Activated naive CD4-positive, alpha-beta T cell treated with anti-CD3 and anti-CD28 coated beads, Interleukin-2, amount 50 U/mL, for 72 hours (primary cell): ENCODE results near the gene TRMT61B. TPM values are rescaled to one million over a fixed set of nuclear protein-coding genes. Genes with fewer than 3 reads are reported as not detected.

Experiments used
- ATAC-seq, 2 donors: fragments of 150-1000 bp; cut with Tn5 transposase; 2 replicates each; pipeline ENCODE4 v1.10.0; 2021; ENCODE audit warnings: mild to moderate bottlenecking in 2 of 2, moderate library complexity in 2 of 2
- DNase-seq, 2 donors: peaks; one replicate each; pipeline ENCODE4 v3.0.0; 2021 to 2022; ENCODE audit warnings: low spot score in 2 of 2
- H3K27ac Mint-ChIP-seq, 2 donors: one replicate each; pipeline ENCODE4 v1.8.0; 2022; ENCODE audit warnings: mild to moderate bottlenecking in 2 of 2, mixed read lengths in 2 of 2
- H3K36me3 Mint-ChIP-seq, 2 donors: one replicate each; pipeline ENCODE4 v1.8.0; 2022; ENCODE audit warnings: mixed read lengths in 2 of 2
- H3K9me3 Mint-ChIP-seq, 2 donors: one replicate each; pipeline ENCODE4 v1.8.0; 2022; ENCODE audit warnings: mixed read lengths in 2 of 2
- total RNA-seq, 2 donors: library from RNA; stranded (reverse); gene quantifications; one replicate each; pipeline ENCODE4 v1.2.3, GENCODE V29; 2022

Gene TRMT61B
- total RNA-seq = 10 to 100 TPM; 12.2 to 18.9 TPM

- peak; percentile 96 to 98 for ATAC-seq
- peak within 1 kb of the TSS; percentile 98 to 99 for H3K27ac Mint-ChIP-seq
These were observed at the start of gene TRMT61B for GRCh38 chr2:28870146-28870891. Gene TRMT61B, minus strand, starts transcription at chr2:28870309. Its CDS starts 32 bp downstream, at chr2:28870277.

GRCh38 chr2:28915939-28916338 is 45.8 kb upstream of the TRMT61B start:
- H3K27ac Mint-ChIP-seq = no peak overlapping the region
- H3K9me3 Mint-ChIP-seq = no peaks in the 10 kb centered on the region
- H3K36me3 Mint-ChIP-seq = peaks cover 10 to 32% of the 10 kb centered on the region in 2 donors
- DNase-seq = no peak
- peak in 1 of 2 donors; percentile 58 for ATAC-seq

More at GRCh38 chr2:28870146-28870891, at the start of gene TRMT61B:
- Mint-ChIP-seq H3K36me3 (peaks cover 18% of the 10 kb centered on the region in 2 donors), H3K9me3 (no peaks in the 10 kb centered on the region)
- peak; percentile 95 to 97 for DNase-seq

GRCh38 chr2:28909655-28910353 is 39.7 kb upstream of the TRMT61B start:
- Mint-ChIP-seq H3K27ac (peak overlapping the region in 1 of 2 donors; percentile 57), H3K9me3 (no peaks in the 10 kb centered on the region), H3K36me3 (peaks cover 25 to 33% of the 10 kb centered on the region in 2 donors)
- ATAC-seq = no peak
- DNase-seq = no peak

GRCh38 chr2:28908172-28908571 is 38.1 kb upstream of the TRMT61B start:
- peaks cover 25 to 26% of the 10 kb centered on the region in 2 donors for H3K36me3 Mint-ChIP-seq
- ATAC-seq (peak in 1 of 2 donors; percentile 23), DNase-seq (no peak)
- peak overlapping the region in 1 of 2 donors; percentile 36 for H3K27ac Mint-ChIP-seq
- no peaks in the 10 kb centered on the region for H3K9me3 Mint-ChIP-seq

- no peaks in the 10 kb centered on the region for H3K9me3 Mint-ChIP-seq
- peak overlapping the region; percentile 7 to 36 for H3K27ac Mint-ChIP-seq
- DNase-seq (no peak), ATAC-seq (no peak)
- H3K36me3 Mint-ChIP-seq = peaks cover 20 to 23% of the 10 kb centered on the region in 2 donors
These were observed 36.7 kb upstream of the TRMT61B start for GRCh38 chr2:28906821-28907220.

- ATAC-seq (no peak), DNase-seq (no peak)
- no peaks in the 10 kb centered on the region for H3K9me3 Mint-ChIP-seq
- H3K27ac Mint-ChIP-seq = peak overlapping the region; percentile 7 to 36
- peaks cover 20% of the 10 kb centered on the region in 2 donors for H3K36me3 Mint-ChIP-seq
These were observed 36.3 kb upstream of the TRMT61B start for GRCh38 chr2:28906376-28906775.

- no peaks in the 10 kb centered on the region for H3K9me3 Mint-ChIP-seq
- ATAC-seq (no peak), DNase-seq (no peak)
- H3K27ac Mint-ChIP-seq = peak overlapping the region in 1 of 2 donors; percentile 31
- peaks cover 20% of the 10 kb centered on the region in 2 donors for H3K36me3 Mint-ChIP-seq
These were observed 35.4 kb upstream of the TRMT61B start for GRCh38 chr2:28905533-28905932.

- Mint-ChIP-seq H3K27ac (peak overlapping the region in 1 of 2 donors; percentile 31), H3K36me3 (peaks cover 17 to 20% of the 10 kb centered on the region in 2 donors), H3K9me3 (no peaks in the 10 kb centered on the region)
- DNase-seq (no peak), ATAC-seq (peak in 1 of 2 donors; percentile 7)
These were observed 34.8 kb upstream of the TRMT61B start for GRCh38 chr2:28904802-28905457.

- Mint-ChIP-seq H3K36me3 (peaks cover 11 to 20% of the 10 kb centered on the region in 2 donors), H3K27ac (peak overlapping the region in 1 of 2 donors; percentile 65)
These were observed 34.2 kb upstream of the TRMT61B start for GRCh38 chr2:28904295-28904694.

GRCh38 chr2:28902584-28902983 is 32.5 kb upstream of the TRMT61B start:
- H3K27ac Mint-ChIP-seq = peak overlapping the region in 1 of 2 donors; percentile 32
- no peaks in the 10 kb centered on the region for H3K9me3 Mint-ChIP-seq
- H3K36me3 Mint-ChIP-seq = peaks cover 9 to 20% of the 10 kb centered on the region in 2 donors
- DNase-seq (no peak), ATAC-seq (no peak)

More at GRCh38 chr2:28904295-28904694, 34.2 kb upstream of the TRMT61B start:
- no peak for ATAC-seq
- no peak for DNase-seq
- no peaks in the 10 kb centered on the region for H3K9me3 Mint-ChIP-seq

- DNase-seq = no peak
- Mint-ChIP-seq H3K27ac (peak overlapping the region in 1 of 2 donors; percentile 53), H3K9me3 (no peaks in the 10 kb centered on the region), H3K36me3 (peaks cover 10 to 17% of the 10 kb centered on the region in 2 donors)
- no peak for ATAC-seq
These were observed 31.7 kb upstream of the TRMT61B start for GRCh38 chr2:28901841-28902240.

- H3K36me3 Mint-ChIP-seq = peaks cover 5 to 13% of the 10 kb centered on the region in 2 donors
- peak overlapping the region in 1 of 2 donors; percentile 9 for H3K27ac Mint-ChIP-seq
- DNase-seq = no peak
These were observed 31.1 kb upstream of the TRMT61B start for GRCh38 chr2:28901202-28901601.

GRCh38 chr2:28898048-28898447 is 27.9 kb upstream of the TRMT61B start:
- Mint-ChIP-seq H3K27ac (peak overlapping the region in 1 of 2 donors; percentile 49), H3K9me3 (no peaks in the 10 kb centered on the region), H3K36me3 (peaks cover 12 to 15% of the 10 kb centered on the region in 2 donors)
- no peak for ATAC-seq
- no peak for DNase-seq

More at GRCh38 chr2:28901202-28901601, 31.1 kb upstream of the TRMT61B start:
- no peaks in the 10 kb centered on the region for H3K9me3 Mint-ChIP-seq
- ATAC-seq = no peak

- DNase-seq (no peak), ATAC-seq (no peak)
- Mint-ChIP-seq H3K36me3 (peaks cover 12 to 15% of the 10 kb centered on the region in 2 donors), H3K9me3 (no peaks in the 10 kb centered on the region), H3K27ac (no peak overlapping the region)
These were observed 26.8 kb upstream of the TRMT61B start for GRCh38 chr2:28896906-28897305.

- Mint-ChIP-seq H3K36me3 (peaks cover 12 to 15% of the 10 kb centered on the region in 2 donors), H3K27ac (peak overlapping the region; percentile 95 to 98), H3K9me3 (no peaks in the 10 kb centered on the region)
- DNase-seq = peak in 1 of 2 donors; percentile 51
- ATAC-seq = peak; percentile 16 to 36
These were observed 25.2 kb upstream of the TRMT61B start for GRCh38 chr2:28895189-28895893.
